ENCODE results near the gene PROX2.

The PROX2 gene

DNA sequence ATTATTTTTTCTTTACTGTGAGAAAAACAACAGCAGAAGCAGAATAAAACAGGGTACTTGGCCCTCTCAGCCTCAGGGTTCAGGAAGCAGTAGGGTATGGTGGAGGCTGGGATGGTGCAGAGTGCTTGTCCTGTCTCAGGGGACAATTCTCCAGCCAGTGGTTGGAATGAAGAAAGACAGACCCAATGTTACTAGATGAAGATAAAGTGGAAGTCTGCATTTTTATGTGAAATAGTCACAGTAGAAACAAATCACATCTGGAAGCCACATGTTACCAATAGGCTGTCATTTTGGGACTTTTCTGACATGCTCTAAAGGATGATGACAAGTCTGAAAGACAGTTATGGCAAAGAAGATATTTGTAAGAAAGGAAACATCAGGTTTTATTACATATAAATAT, 32.3 kb downstream of the PROX2 start:
- DNase-seq (ENCODE audit: low read depth) = no peak

DNA sequence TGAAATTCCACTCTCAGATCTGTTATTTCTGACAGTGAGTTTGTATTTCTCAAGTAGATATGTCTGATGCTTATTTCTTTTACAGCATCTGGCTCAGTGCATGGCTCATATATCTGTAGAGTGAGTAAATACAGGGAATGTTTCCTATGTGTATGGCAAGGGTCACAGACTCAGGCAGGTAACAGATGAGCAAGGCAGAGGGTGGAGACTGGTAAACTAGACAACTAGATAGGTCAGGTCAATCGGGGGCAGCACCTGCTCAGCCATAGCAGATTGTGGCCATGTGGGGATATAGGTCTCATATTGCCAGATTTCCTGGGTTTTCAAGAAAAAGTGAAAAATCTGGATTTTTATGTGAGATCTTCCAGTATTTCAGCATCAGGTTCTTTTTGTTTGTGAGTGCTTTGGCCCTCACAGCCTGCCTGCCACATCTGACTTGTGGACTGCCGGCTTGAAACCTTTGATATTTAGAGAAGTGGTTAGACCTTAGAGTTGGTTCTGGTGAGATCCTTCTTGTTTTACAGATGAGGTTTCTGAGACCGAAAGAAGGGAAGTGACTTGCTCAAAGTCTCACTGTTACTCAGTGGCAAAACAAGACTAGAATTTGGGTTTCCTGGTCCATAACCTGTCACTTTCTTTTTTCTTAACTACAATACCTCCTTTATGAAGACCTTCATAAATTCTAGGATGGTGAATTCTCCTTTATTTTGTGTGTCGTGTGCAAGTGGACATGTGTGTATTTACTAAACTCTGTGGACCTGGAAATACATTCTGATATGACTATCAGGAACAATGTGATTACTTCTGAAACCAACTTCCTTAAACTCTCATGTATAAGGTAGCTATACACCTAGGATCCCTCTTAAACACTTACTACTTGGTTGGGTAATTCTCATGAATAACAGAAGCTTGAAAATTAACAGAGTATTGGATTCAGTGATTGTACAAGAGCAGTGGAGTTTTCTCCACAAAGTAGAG, 34.4 kb downstream of the PROX2 start:
- DNase-seq (ENCODE audit: low read depth) = no peak

DNA sequence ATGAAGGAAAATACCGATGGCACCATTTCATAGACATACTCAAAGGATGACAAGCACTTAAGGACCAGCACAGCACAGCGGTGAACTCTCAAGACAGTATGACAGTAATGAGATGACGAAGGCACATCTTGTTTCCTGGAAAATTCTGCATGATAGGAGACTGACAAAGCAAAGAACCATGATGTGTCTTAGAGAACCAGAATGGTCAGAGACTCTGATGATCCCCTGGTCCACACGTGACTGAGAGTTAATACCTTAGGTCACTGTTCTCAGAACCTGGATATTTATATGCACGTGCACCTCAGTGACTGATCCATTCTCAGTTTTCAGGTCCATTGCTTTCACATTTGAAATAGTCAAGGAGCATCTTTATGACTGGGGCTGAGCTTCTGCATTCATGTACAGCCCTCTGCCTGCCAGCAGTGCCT, 35.3 kb downstream of the PROX2 start:
- DNase-seq (ENCODE audit: low read depth) = no peak

DNA sequence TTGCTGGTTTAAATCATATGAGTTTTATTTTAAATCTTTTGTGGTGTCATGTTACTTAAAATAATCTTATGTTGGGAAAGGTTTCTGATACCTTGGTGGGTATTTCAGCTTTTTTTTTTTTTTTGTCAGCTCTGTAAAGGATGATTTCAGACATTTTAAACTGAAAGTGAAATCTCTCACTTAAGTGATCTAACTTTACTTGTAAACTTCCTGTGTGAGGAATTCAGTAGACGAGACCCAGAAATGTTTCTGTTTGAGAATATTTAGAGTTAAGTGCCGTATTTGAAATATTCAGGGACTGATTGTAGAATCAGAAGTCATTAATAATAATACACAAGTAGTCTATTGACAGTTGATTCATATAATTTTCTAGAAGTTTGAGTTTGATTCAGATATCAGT, 37.8 kb downstream of the PROX2 start:
- no peak for DNase-seq (ENCODE audit: low read depth)

DNA sequence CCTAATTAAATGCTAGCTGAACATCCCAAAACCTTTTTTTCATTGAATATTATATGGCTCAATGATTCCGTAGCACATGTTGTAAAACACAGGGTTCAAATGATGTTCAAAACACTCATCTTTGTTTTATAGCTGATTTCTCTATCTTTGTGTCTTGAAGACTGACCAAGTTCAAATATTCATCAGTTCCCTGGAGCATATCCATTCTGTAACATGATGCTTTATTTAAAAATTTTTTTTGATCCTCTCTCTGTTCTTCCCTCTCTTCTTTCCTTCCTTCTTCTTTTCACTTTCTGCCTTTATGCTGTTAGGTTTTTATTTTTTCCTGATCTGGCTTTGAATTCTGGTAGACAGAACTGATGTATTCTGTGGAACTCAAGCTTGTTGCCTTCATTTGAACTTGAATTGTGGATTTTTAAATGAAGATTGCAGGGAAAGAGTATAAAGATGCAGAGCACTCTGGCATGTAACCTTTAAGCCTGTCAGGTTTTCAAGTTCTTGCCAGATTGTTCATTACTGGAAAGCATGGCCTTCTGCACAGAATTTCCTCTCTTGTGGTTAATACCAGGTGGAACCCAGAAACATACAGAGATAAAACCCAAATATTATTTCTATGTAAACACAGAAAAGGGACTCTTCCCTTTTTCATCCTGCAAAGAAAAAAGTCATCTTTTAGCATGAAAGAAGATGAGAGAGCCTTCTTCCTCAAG, 39.5 kb downstream of the PROX2 start:
- no peak for DNase-seq (ENCODE audit: low read depth)

DNA sequence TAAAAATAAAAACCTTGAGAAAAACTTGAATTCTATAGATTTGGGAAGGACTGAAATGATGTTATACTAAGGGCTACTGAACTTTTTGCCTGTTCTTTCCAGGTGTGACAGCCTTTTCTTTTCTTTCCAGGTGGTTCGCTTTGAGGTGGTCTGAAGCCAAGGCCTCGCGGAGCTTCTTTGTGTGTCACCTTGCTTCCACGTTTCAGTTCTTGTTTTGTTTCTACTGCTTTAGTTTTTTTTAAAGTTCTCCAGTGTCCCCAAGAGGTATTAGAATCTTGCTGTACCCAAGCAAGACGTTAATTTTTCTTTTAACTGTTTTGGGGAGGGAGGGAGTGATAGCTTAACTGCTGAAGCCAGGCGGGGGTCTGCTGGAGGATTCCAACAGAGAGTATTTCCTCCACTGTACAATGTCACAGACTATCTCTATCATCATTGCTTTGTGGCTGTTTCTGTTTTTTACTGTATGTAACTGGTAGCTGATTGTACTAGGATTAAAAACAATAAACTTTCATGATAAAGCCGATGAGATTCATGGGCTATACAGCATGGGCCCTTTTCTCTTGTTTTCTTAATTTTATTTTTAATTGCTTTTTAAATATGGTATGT, 40.2 kb downstream of the PROX2 start:
- DNase-seq (ENCODE audit: low read depth) = no peak

DNA sequence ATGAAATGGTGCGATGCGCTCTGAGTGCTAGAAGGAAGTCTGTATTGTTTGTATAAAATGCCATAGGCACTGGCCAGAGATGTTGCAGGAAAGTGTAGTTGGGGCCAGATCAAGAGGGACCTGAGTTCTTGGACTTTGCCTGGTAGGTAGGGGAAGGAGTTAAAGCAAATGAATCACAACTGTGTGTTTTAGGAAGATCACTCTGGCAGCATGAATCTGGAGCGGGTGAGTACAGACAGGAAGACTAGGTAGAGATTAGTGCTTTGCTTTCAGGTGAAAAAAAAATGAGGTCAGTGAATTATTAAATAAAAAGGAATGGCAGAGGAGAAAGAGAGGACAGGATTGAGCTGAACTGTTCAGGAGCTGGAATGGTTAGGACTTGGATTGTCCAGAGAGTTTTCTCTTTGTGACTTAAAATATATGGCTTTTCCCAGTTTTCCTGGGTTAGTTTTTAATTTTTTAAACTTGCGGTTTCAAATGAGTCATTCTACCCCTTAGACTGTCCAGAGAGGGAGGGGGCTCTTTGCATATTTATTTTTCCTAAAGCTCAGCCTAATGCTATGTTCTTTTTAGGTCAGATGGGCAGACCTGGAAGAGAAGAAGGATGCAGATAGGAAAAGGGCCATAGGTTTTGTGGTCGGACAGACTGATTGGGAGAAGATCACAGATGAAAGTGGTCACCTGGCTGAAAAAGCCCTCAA, 41.1 kb downstream of the PROX2 start:
- no peak for DNase-seq (ENCODE audit: low read depth)

DNA sequence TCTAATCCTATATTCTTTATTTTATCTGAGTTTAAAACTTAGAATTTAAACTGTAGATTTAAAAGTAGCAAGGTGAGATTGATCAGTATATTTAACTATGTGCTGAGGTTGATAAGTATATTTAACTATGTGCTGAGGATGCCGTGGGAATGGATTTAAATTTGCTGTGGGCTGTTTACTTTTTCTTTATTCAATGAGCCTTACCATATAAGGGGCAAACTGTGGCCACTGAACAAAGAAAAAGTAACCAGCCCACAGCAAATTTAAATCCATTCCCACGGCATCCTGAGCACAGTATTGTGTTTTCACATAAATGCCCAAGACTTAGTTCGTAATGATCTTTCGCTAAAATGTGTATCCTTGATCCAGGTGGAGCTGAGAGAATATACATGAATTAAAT, 43.1 kb downstream of the PROX2 start:
- no peak for DNase-seq (ENCODE audit: low read depth)

DNA sequence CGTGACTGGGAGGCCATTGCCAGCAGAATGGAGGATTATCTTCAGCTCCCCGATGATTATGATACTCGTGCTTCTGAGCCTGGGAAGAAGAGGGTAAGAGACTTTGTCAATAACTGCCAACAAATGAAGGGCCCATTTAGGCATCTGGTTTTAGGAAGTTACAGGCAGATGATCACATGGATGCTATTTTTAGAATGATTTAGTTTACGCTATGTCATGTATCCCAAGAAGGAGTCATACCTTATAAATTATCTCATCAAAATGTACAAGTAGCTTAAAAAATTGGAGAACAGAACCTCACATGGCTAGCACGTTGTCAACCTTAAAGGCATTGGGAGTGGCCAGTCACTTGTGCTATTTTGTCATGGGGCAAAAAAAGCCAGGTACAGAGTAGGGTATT, 46.7 kb downstream of the PROX2 start:
- no peak for DNase-seq (ENCODE audit: low read depth)

DNA sequence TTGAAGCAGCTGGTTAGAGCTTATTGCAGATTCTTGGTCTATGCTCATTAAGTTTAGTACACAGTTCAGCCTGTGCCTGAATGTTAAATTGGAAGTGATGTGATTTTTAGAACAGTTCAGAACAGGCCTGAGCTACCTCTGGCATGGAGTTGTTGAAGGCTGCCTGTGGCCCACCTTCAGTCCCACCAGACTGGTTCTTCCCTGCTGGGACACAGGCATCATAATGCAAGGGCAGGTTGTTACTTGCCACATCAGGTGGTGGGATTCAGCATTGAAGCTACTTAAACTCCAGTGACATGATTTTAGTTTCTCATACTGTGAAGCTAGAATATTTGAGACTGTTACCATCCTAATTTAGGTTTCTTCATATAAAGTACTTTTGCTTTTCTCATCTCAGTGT, 49.4 kb downstream of the PROX2 start:
- no peak for DNase-seq (ENCODE audit: low read depth)
